Measurements from ENCODE around the gene SELENOO. TPM values are rescaled to one million over a fixed set of nuclear protein-coding genes. Genes with fewer than 3 reads are reported as not detected.

Gene SELENOO
- total RNA-seq, 1 experiment from 2014 or later: 29.6 TPM

GRCh38 chr22:50260801-50261614 lies 60.2 kb downstream of the SELENOO start:
- intact Hi-C loops (cut with micrococcal nuclease): no loop called here
- ChIA-PET RAD21 (ENCODE audit: low non-redundant PET in 1 of 2, low total read pairs in 2 of 2, uncharacterized antibody in 2 of 2, unreplicated experiment in 2 of 2) (interaction anchor here in 1 of 2 experiments (1.2 kb wide), 1 partner anchor 10 kb away, joined by 3 read pairs; the partner anchor contains the start of gene HDAC10), CTCF (interaction anchor here (1.0 to 1.3 kb wide), 2 partner anchors 9 to 12 kb away, joined by 3 to 7 read pairs; no protein-coding TSS in a partner anchor), POLR2A (interaction anchor here (1.0 kb wide), 1 partner anchor 9 kb away, joined by 3 read pairs; no protein-coding TSS in a partner anchor)
- no peak for DNase-seq (ENCODE audit: low read depth, low spot score)
- no TSS peak for BruUV-seq (replicated peaks)
- H4K20me1 ChIP-seq (ENCODE audit: insufficient read depth): no peaks in the 10 kb centered on the region
- no peaks in the 10 kb centered on the region for H3K9me2 ChIP-seq (ENCODE audit: insufficient read depth)
- peak overlapping the region; percentile 83 for H3K27ac ChIP-seq (ENCODE audit: low read depth, low read length)
- peak overlapping the region; percentile 79 to 90 for H3K4me3 ChIP-seq (replicated peaks in 1 of 2; ENCODE audit: low read depth in 1 of 2, low read length in 2 of 2)
- H3K4me2 ChIP-seq (ENCODE audit: low read length): peak overlapping the region; percentile 95
- H3K27me3 ChIP-seq (ENCODE audit: insufficient read depth, low read length): no peaks in the 10 kb centered on the region
- peaks cover 0 to 11% of the 10 kb centered on the region in 2 experiments; a peak in 2 of 4 replicates for H3K36me3 ChIP-seq (ENCODE audit: control insufficient read depth in 1 of 2, insufficient read depth in 2 of 2, low read length in 2 of 2)
- peak; percentile 90 for TF ChIP-seq ZFX (IDR thresholded peaks at IDR 0.05)
- no peak for TF ChIP-seq EGR1 (IDR thresholded peaks at IDR 0.05; ENCODE audit: low read depth)
- peak; percentile 71; the same call in 1 of the 2 replicates for TF ChIP-seq MAX (IDR thresholded peaks at IDR 0.05)
- no peak for TF ChIP-seq ZNF274 (IDR thresholded peaks at IDR 0.05; ENCODE audit: low read depth, low read length)
- TF ChIP-seq POLR2AphosphoS5 (IDR thresholded peaks at IDR 0.05; ENCODE audit: low read depth, low read length): peak; percentile 3
- peaks cover 19 to 32% of the 10 kb centered on the region in 2 experiments for H3K4me1 ChIP-seq (ENCODE audit: control insufficient read depth in 1 of 2, insufficient read depth in 2 of 2, low read length in 2 of 2)
- H3K9ac ChIP-seq (ENCODE audit: low read length): peak overlapping the region; percentile 94
- peaks cover 28% of the 10 kb centered on the region for H3K79me2 ChIP-seq (ENCODE audit: insufficient read depth, low read length)
- no peak overlapping the region for H2AFZ ChIP-seq (ENCODE audit: low read depth, low read length, poor library complexity, severe bottlenecking)
- ATAC-seq: peak; percentile 58
- no peaks in the 10 kb centered on the region for H3K9me3 ChIP-seq (ENCODE audit: control insufficient read depth in 1 of 2, insufficient read depth in 1 of 2, low read depth in 1 of 2, low read length in 2 of 2)

Data from HCT116 (cell line).